ENCODE data around the gene ATF6B.

GRCh38 chr6:32146687-32147086 is 18.6 kb upstream of the ATF6B start:
- no peak for TF ChIP-seq POLR2A (IDR thresholded peaks at IDR 0.05)
- TF ChIP-seq CTCF (IDR thresholded peaks at IDR 0.05) = no peak

Measured in esophagus squamous epithelium (tissue), 4 donors.